ENCODE results near the gene SCAF8.

DNA sequence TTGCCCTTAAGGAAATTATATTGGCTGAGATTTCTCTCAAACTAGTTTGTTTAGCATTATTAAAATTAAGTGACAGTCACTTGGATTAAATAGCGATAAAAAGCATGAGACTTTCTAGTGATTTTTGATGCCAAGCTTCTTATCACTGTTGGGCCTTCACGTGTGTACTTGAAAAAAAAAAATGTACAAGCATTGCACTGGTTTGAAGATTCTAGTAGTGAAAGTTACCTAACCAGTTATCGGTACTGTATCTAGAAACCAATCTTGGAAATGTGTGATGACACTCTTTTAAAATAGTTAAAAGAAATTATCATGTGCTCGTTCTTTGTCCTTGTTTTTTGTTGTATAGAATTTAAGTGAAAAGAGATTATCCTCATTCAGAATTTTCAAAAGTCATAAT is 102.1 kb downstream of the SCAF8 start:
- TF ChIP-seq, protein P1, sequence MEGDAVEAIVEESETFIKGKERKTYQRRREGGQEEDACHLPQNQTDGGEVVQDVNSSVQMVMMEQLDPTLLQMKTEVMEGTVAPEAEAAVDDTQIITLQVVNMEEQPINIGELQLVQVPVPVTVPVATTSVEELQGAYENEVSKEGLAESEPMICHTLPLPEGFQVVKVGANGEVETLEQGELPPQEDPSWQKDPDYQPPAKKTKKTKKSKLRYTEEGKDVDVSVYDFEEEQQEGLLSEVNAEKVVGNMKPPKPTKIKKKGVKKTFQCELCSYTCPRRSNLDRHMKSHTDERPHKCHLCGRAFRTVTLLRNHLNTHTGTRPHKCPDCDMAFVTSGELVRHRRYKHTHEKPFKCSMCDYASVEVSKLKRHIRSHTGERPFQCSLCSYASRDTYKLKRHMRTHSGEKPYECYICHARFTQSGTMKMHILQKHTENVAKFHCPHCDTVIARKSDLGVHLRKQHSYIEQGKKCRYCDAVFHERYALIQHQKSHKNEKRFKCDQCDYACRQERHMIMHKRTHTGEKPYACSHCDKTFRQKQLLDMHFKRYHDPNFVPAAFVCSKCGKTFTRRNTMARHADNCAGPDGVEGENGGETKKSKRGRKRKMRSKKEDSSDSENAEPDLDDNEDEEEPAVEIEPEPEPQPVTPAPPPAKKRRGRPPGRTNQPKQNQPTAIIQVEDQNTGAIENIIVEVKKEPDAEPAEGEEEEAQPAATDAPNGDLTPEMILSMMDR (IDR thresholded peaks at IDR 0.05; ENCODE audit: insufficient read depth, low read length, poor library complexity, severe bottlenecking): no peak
- no peak for TF ChIP-seq EZH2phosphoT487 (conservative IDR thresholded peaks at IDR 0.05; ENCODE audit: low read length)

Measured in SU-DHL-6 (cell line).